Tibial nerve (tissue), 4 donors: ENCODE measurements around the gene DRC1. TPM values are rescaled to one million over a fixed set of nuclear protein-coding genes. Genes with fewer than 3 reads are reported as not detected.
"Not testable (repeated sequence)": the region's sequence is repeated elsewhere in the genome, so short reads cannot be mapped to it uniquely, and the experiment has no call there.

Experiments
- DNase-seq, 2 donors: peaks; one replicate each; pipeline ENCODE4 v3.0.0-alpha.2; 2019; ENCODE audit warnings: low spot score in 2 of 2
- H3K27ac ChIP-seq, 4 donors: fragments of 200-600 bp; sonication (generic) in 3 of 4; one replicate each; pipeline ENCODE4 v1.5.1; 2017 to 2019; ENCODE audit warnings: mild to moderate bottlenecking in 1 of 4
- H3K27me3 ChIP-seq, 2 donors: fragments of 200-600 bp; sonication (generic) in 1 of 2; one replicate each; pipeline versions ENCODE4 v1.5.1 to v1.6.0; 2017 to 2019
- H3K36me3 ChIP-seq, 3 donors: fragments of 200-600 bp; sonication (generic); one replicate each; pipeline ENCODE4 v1.5.1; 2018 to 2019
- H3K4me1 ChIP-seq, 4 donors: fragments of 200-600 bp; sonication (generic) in 3 of 4; one replicate each; pipeline ENCODE4 v1.5.1; 2017 to 2019
- H3K4me3 ChIP-seq, 4 donors: fragments of 200-600 bp; sonication (generic) in 3 of 4; one replicate each; pipeline ENCODE4 v1.5.1; 2017 to 2019; ENCODE audit warnings: mild to moderate bottlenecking in 1 of 4, moderate library complexity in 1 of 4
- H3K9me3 ChIP-seq, 4 donors: fragments of 200-600 bp; sonication (generic) in 3 of 4; one replicate each; pipeline ENCODE4 v1.5.1; 2017 to 2019
- CTCF ChIP-seq, 5 experiments: fragments of 200-600 bp in 3 of 5; fragments of 450-650 bp in 2 of 5; sonication (generic) in 3 of 5; IDR thresholded peaks; one replicate each; pipeline ENCODE4 v1.5.1; 2016 to 2019; ENCODE audit warnings: antibody characterized with exemption in 5 of 5, mild to moderate bottlenecking in 3 of 5, moderate library complexity in 2 of 5
- EP300 ChIP-seq, 2 donors: sonication (generic); formaldehyde crosslinking; IDR thresholded peaks; one replicate each; pipeline ENCODE4 v1.6.1; 2017; ENCODE audit warnings: antibody characterized with exemption in 2 of 2, mild to moderate bottlenecking in 1 of 2
- POLR2A ChIP-seq, 2 donors: fragments of 450-650 bp; IDR thresholded peaks; one replicate each; pipeline ENCODE4 v1.6.1; 2017; ENCODE audit warnings: antibody characterized with exemption in 2 of 2, mild to moderate bottlenecking in 2 of 2, moderate library complexity in 2 of 2
- WGBS, 2 donors: methylation state at CpG; one replicate each; pipeline ENCODE4 v1.1.5; 2018; 5-methylcytosine and 5-hydroxymethylcytosine counted together
- total RNA-seq, 4 donors: library from RNA; depleted of rRNA; stranded (reverse); fragments of >200 nt; gene quantifications; one replicate each; pipeline ENCODE4 v1.1.0, GENCODE V29; 2016

The DRC1 gene
- 1 to 10 TPM in 2 of 4 donors, under 1 TPM in 2; 0.22 to 5.7 (median 1.7) TPM for total RNA-seq

- Histone ChIP-seq H3K9me3 (no peaks in the 10 kb centered on the region), H3K27me3 (no peaks in the 10 kb centered on the region), H3K4me1 (peaks cover 0 to 12% (median 0%) of the 10 kb centered on the region in 4 donors), H3K27ac (peak within 1 kb of the TSS in 2 of 4 donors; percentile 42 to 64), H3K36me3 (no peaks in the 10 kb centered on the region), H3K4me3 (peak within 1 kb of the TSS; percentile 8 to 37 (median 15))
- no peak for DNase-seq
- WGBS, 2 donors = 14 to 27% methylated on average over 36 to 52 of the region's 63 CpGs
- TF ChIP-seq EP300 (IDR thresholded peaks at IDR 0.05) = no peak
- no peak for TF ChIP-seq CTCF (IDR thresholded peaks at IDR 0.05)
- TF ChIP-seq POLR2A (IDR thresholded peaks at IDR 0.05) = no peak
Observed at GRCh38 chr2:26401739-26402541, at the start of gene DRC1. DRC1 (plus strand) TSS chr2:26401920; CDS start chr2:26401990, 70 bp downstream.

GRCh38 chr2:26352892-26353291, 48.8 kb upstream of the DRC1 start:
- no peak for TF ChIP-seq POLR2A (IDR thresholded peaks at IDR 0.05)
- TF ChIP-seq CTCF (IDR thresholded peaks at IDR 0.05) = no peak
- no peak for TF ChIP-seq EP300 (IDR thresholded peaks at IDR 0.05)
- 83 to 91% methylated on average over 1 of the region's 1 CpG for WGBS, 2 donors
- no peak overlapping the region for H3K4me3 ChIP-seq
- no peak overlapping the region for H3K27ac ChIP-seq
- no peaks in the 10 kb centered on the region for H3K36me3 ChIP-seq
- H3K27me3 ChIP-seq = no peaks in the 10 kb centered on the region
- H3K9me3 ChIP-seq = no peaks in the 10 kb centered on the region
- DNase-seq = no peak
- peaks cover 0 to 16% (median 4%) of the 10 kb centered on the region in 4 donors for H3K4me1 ChIP-seq

GRCh38 chr2:26354469-26354868, 47.3 kb upstream of the DRC1 start:
- H3K27ac ChIP-seq, H3K9me3 ChIP-seq, H3K4me3 ChIP-seq, H3K36me3 ChIP-seq, DNase-seq, H3K27me3 ChIP-seq: not testable (repeated sequence)
- WGBS, 2 donors = 98% methylated on average over 16 of the region's 16 CpGs
- peaks cover 0 to 11% (median 0%) of the 10 kb centered on the region in 4 donors for H3K4me1 ChIP-seq

GRCh38 chr2:26355038-26355995, 46.4 kb upstream of the DRC1 start:
- WGBS, 2 donors = 51 to 53% methylated on average over 9 of the region's 9 CpGs

More at GRCh38 chr2:26355038-26355995, 46.4 kb upstream of the DRC1 start:
- Histone ChIP-seq H3K27me3 (no peaks in the 10 kb centered on the region), H3K36me3 (no peaks in the 10 kb centered on the region), H3K27ac (no peak overlapping the region), H3K4me1 (peaks cover 0 to 11% (median 0%) of the 10 kb centered on the region in 4 donors), H3K4me3 (no peak overlapping the region), H3K9me3 (no peaks in the 10 kb centered on the region)
- DNase-seq = no peak
- TF ChIP-seq CTCF (IDR thresholded peaks at IDR 0.05) (no peak), POLR2A (IDR thresholded peaks at IDR 0.05) (no peak), EP300 (IDR thresholded peaks at IDR 0.05) (no peak)
